AG10803 (cell line): Measurements from ENCODE around the gene MRPL49.
"Not testable (repeated sequence)": the region's sequence is repeated elsewhere in the genome, so short reads cannot be mapped to it uniquely, and the experiment has no call there.

ENCODE experiments used
- DNase-seq: peaks from one replicate; pipeline ENCODE4 v3.0.0; 2010; ENCODE audit warnings: low read depth
- H3K4me3 ChIP-seq: 2 replicates; pipeline ENCODE4 v1.5.1; 2011; ENCODE audit warnings: mild to moderate bottlenecking, low read length, control low read depth
- CTCF ChIP-seq: conservative IDR thresholded peaks from 2 replicates; pipeline ENCODE4 v1.5.1; 2011; ENCODE audit warnings: mild to moderate bottlenecking, low read length, control low read depth, inconsistent platforms

Gene MRPL49

GRCh38 chr11:65113839-65114238 is 8.3 kb upstream of the MRPL49 start:
- no peak for DNase-seq
- no peak overlapping the region for H3K4me3 ChIP-seq
- TF ChIP-seq CTCF: no peak

- no peak overlapping the region for H3K4me3 ChIP-seq
- no peak for DNase-seq
- no peak for TF ChIP-seq CTCF
These were observed 7.5 kb upstream of the MRPL49 start for GRCh38 chr11:65114538-65115171.

GRCh38 chr11:65115361-65116082 is 6.6 kb upstream of the MRPL49 start:
- no peak for DNase-seq
- no peak overlapping the region for H3K4me3 ChIP-seq
- no peak for TF ChIP-seq CTCF

- TF ChIP-seq CTCF: no peak
- DNase-seq: peak; percentile 66
- H3K4me3 ChIP-seq: peak overlapping the region; percentile 94
These were observed 5.5 kb upstream of the MRPL49 start for GRCh38 chr11:65116370-65117205.

GRCh38 chr11:65117206-65118096 is 4.7 kb upstream of the MRPL49 start, which contains the start of gene ZNHIT2:
ZNHIT2 (minus strand) TSS chr11:65117701; CDS start chr11:65117653, 48 bp downstream.
- peak within 1 kb of the TSS; percentile 94 for H3K4me3 ChIP-seq
- TF ChIP-seq CTCF: peak; percentile 85
- DNase-seq: peak; percentile 98

- no peak overlapping the region for H3K4me3 ChIP-seq
- DNase-seq: no peak
- TF ChIP-seq CTCF: no peak
These were observed 3.9 kb upstream of the MRPL49 start for GRCh38 chr11:65118097-65118837.

- DNase-seq, H3K4me3 ChIP-seq: not testable (repeated sequence)
These were observed 3.0 kb upstream of the MRPL49 start for GRCh38 chr11:65118891-65119669.
